ENCODE data around the gene TBK1. TPM values are rescaled to one million over a fixed set of nuclear protein-coding genes. Genes with fewer than 3 reads are reported as not detected.

The TBK1 gene
- total and polyA plus RNA-seq, 2 of the 13 experiments (the other 11 are each of a cell fraction or from before 2014, with no cell fraction given): 10.3 to 25.2 TPM

- TF ChIP-seq KIAA2018 (CRISPR knock-in tag; IDR thresholded peaks at IDR 0.05; ENCODE audit: borderline replicate concordance) (no peak), PRMT3 (CRISPR knock-in tag; IDR thresholded peaks at IDR 0.05; ENCODE audit: borderline replicate concordance, low read depth) (no peak), BHLHE40 (IDR thresholded peaks at IDR 0.05; ENCODE audit: low read length) (no peak), ZNF552 (CRISPR knock-in tag; IDR thresholded peaks at IDR 0.05; ENCODE audit: borderline replicate concordance) (no peak), ZNF569 (CRISPR knock-in tag; IDR thresholded peaks at IDR 0.05; ENCODE audit: borderline replicate concordance) (no peak), MAFG (CRISPR knock-in tag; IDR thresholded peaks at IDR 0.05) (no peak), ZNF839 (CRISPR knock-in tag; IDR thresholded peaks at IDR 0.05; ENCODE audit: borderline replicate concordance) (no peak), ZNF558 (CRISPR knock-in tag; IDR thresholded peaks at IDR 0.05; ENCODE audit: borderline replicate concordance) (no peak), ZFP37 (CRISPR knock-in tag; IDR thresholded peaks at IDR 0.05; ENCODE audit: borderline replicate concordance) (no peak), ZNF546 (CRISPR knock-in tag; conservative IDR thresholded peaks at IDR 0.05) (no peak), ATRX (CRISPR knock-in tag; IDR thresholded peaks at IDR 0.05; ENCODE audit: borderline replicate concordance) (no peak), ZNF225 (CRISPR knock-in tag; IDR thresholded peaks at IDR 0.05) (no peak), ZNF841 (CRISPR knock-in tag; IDR thresholded peaks at IDR 0.05; ENCODE audit: borderline replicate concordance) (no peak), FOXM1 (CRISPR knock-in tag; IDR thresholded peaks at IDR 0.05) (no peak)
Observed at GRCh38 chr12:64418209-64418608, 33.7 kb upstream of the TBK1 start (continued).
